Measurements from ENCODE around the gene POLR3G.

POLR3G gene

DNA sequence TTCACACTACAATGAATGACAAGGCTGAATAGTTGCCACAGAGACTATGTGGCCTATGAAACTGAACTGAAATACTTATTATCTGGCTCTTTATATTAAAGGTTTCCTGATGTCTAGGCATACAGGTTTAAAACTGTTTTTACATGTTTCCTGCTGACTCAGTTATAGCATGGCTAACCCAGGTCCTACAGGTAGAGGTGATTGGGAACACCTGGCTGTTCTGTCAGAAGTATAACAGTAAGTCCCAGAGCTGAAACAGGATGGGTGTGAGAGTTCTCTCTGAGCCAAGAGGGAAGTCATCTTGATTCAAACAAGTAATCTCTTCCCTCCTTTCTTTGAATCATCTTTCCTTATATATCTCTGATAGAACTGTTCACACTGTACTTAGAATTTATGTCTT, 79.0 kb downstream of the POLR3G start:
- DNase-seq = no peak

DNA sequence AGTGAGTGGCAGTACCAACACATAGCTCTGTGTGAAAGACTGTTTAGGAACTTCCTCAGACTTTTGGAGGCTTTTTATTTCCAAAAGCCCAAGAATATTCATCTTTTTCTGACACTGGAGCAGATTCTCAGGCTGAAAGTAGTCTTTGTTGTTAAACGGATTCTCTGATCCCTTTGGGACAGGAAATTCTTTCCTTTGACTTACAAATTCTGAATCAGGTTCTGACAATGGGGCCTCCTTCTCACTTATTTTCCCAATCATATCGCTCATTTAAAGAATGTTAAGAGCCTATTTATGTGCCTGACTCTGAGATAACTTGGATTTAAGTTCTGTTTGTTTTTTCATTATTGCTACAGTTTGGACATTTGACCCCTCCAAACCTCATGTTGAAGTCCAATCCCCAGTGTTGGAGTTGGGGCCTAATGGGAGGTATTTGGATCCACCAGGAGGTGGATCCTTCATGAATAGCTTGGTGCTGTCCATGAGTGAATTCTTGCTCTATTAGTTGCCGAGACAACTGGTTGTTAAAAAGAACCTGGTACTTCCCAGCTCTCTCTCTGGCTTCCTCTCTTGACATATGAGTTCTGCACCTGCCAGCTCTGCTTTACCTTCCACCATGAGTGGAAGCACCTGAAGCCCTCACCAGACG, 79.8 kb downstream of the POLR3G start:
- no peak for DNase-seq

DNA sequence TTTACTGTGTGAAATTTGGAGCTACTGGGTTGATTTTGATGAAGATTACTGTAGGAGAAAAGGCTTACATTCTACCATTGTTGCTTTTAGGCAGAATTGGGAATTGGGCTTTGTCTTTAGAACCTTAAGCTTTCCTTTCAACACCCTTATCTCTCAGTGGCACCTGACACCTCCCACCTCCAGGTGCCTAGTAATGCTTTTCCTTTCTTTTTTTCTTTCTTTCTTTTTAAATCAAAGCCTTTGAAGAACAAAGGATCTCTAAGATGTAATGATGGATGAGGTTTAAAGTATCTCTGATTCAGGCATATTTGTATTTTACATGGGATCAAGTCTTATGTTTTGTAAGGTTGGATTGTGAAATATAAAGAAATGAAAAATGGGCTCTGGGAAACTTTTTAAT, 81.0 kb downstream of the POLR3G start:
- no peak for DNase-seq

DNA sequence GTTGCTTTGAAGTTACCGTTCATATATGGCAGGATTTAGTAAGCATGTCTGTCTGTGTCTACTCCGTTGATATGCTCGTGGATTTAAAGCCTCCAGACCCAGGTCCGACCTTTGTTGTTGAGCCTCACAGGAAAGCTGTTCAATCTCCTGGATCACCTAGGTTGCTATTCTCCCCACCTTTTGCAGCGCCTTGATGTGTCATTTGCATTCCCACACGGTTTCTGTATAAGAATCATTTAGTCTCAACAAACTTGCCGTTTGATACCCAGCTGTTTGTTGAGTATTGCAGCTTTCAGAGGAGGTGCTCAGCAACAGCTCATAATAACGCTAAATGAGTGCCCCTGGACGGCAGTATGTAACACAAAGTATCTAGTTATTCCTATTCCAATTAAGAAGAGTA, 82.7 kb downstream of the POLR3G start:
- DNase-seq = no peak

DNA sequence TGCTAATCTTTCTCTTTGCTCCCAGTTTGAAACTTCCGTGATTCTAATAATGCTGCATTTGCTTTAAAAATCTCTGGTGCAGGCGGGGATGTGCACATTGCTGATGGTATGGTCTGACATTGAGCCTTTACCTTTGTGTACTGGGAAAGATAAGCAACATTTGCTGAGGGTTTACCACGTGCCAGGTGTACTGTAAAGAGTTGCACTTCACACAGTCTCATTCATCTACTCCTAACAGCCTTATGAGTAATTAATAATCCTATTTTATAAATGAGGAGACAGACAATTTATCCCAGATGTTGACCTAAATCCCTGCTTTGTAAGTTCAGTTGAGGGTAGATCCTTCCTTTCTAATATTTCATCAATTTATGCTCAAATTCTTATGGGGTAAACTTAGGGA, 83.2 kb downstream of the POLR3G start:
- no peak for DNase-seq

DNA sequence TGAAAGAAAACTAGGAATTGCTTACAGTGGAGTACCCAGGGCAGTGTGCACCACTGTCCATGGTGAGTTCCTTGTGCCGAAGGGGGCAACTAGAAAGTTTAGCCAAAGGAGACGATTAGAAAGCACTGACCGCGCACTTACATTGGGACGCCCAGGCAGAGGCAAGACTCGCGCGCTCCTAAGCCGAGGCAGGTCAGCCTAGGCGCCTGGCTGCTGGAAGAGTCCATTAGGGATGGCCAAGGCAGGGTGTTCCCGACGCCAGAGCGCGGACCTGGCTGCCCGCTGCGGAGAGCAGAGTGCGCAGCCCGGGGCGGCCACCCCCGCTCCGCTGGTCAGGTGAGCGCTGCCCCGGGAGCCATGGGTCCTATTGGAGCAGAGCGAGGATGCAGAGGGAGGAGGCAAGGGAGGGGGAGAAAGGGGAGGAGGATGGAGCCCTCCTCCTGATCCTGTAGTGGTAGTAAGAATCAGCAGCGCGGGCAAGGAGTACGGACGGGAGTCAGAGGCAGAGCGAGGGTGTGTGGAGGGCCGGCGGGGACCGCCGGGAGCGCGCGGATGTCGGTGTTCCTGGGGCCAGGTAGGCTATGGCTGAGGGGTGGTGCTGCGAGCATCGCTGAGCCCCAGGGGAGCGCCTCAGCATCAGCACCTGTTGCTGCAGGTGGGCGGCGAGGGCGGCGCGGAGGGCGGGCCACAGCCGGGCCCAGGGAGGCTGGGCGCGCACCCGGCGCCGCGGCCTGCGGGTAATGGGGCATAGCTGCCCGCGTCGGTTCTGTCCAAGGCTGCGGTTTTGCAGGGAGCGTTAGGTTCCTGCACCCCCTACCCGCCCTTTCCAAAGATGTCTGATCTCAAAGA, 83.9 kb downstream of the POLR3G start, which contains the start of gene ADGRV1:
ADGRV1 (plus strand) TSS at position 454 of the 849 bp plus-strand sequence; CDS start at position 553, 99 bp downstream.
- no peak for DNase-seq

DNA sequence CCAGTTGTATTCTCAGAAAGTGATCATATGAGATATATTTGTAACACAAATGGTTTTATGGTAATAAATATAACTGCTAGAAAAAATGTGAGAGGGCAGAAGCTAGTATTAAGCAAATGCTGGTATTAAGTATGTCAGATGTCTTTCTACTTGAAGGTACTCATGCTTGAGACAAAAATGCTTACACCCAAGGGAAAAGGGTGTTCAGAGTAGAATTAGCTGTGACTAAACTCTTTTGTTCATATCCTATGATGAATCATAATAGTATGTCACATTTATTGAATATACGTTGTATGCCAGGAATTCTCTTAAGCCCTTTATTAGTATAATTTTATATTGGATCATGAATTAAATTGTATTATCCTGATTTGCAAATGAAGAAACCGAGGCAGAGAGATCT, 86.1 kb downstream of the POLR3G start:
- no peak for DNase-seq

DNA sequence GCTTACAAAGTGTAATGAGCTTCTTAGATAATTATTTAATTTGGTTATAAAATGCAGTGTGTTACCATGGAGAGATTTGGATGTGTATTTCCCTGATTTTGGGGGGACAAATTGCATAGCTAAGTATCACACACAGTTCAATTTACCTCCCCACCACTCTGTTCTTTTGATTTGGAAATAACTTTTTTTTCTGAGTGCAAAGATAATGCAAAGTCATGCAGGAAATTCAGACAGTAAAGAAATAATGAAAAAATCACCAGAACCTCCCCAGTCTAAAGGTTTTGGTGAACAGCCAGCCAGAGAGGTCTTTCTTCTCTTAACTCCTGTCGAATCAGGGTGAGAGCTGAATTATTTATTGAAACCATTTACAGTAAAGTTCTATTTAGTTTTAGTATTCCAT, 87.1 kb downstream of the POLR3G start:
- DNase-seq = no peak

DNA sequence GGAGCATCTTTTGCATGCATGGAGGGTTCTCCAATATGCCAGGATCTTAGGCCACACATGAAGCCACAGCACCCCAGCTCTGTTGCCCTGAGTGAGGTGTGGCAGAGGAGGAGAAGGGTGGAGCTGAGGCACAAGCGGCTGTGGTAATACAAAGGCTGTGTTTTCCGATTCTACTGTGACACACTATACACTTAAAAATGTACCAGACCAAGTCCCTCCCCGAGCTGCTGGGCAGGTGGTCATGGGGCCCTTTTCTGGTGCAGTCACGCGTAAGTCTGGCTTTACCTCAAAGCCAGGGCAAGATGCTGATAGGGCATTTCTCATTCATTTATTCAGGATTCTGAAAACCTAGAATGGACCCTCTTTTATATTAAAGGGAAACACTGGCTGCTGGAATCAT, 87.7 kb downstream of the POLR3G start:
- no peak for DNase-seq

DNA sequence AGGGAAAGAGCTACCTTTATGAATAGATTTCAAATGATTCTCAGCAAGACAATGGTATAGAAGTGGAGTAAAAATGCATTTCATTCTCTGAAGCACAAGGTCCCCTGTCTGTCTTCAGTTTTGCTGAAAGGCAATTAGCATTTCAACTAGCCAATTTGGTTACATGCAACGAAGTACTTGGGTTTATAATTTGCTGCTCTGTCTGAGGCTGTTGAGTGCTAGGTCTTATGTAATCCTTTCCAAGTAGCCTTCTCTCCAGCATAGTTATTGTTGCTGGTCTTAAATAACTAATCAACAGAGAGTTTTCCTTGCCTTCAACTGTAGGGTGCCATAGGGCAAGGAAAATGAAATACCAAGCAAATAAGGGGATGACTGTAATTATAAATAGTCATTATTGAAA, 88.4 kb downstream of the POLR3G start:
- no peak for DNase-seq

Measured in GOT3 (cell line).